GM23338 (cell line): ENCODE results near the gene SRP68. TPM values are rescaled to one million over a fixed set of nuclear protein-coding genes. Genes with fewer than 3 reads are reported as not detected.

ENCODE experiments used
- ATAC-seq: fragments of 200-7000 bp; cut with Tn5 transposase; 3 replicates; pipeline ENCODE4 v1.9.1; 2020
- DNase-seq: peaks from one replicate; pipeline ENCODE4 v3.0.0-alpha.2; 2015; ENCODE audit warnings: low spot score
- H2AFZ ChIP-seq: fragments of 200-600 bp; sonication (generic); 2 replicates; pipeline ENCODE4 v1.8.0; 2016; ENCODE audit warnings: antibody characterized with exemption, mild to moderate bottlenecking, moderate library complexity
- H3F3A ChIP-seq: fragments of 200-600 bp; sonication (generic); replicated peaks from 2 replicates; pipeline ENCODE4 v1.8.0; 2017; ENCODE audit warnings: antibody characterized with exemption, mixed run types, low read depth
- H3K27ac ChIP-seq: fragments of 200-600 bp; sonication (generic); 2 replicates; pipeline ENCODE4 v1.6.1; 2016; ENCODE audit warnings: low read depth
- H3K27me3 ChIP-seq: fragments of 200-600 bp; sonication (generic); 2 replicates; pipeline ENCODE4 v1.8.0; 2016; ENCODE audit warnings: mild to moderate bottlenecking, mixed run types, moderate library complexity; ENCODE audit not compliant: insufficient read depth
- H3K36me3 ChIP-seq: fragments of 200-600 bp; sonication (generic); 2 replicates; pipeline ENCODE4 v1.8.0; 2016; ENCODE audit warnings: mild to moderate bottlenecking; ENCODE audit not compliant: insufficient read depth
- H3K4me1 ChIP-seq: fragments of 200-600 bp; sonication (generic); 2 replicates; pipeline ENCODE4 v1.8.0; 2016; ENCODE audit warnings: mild to moderate bottlenecking, moderate library complexity; ENCODE audit not compliant: insufficient read depth
- H3K4me2 ChIP-seq: fragments of 200-600 bp; sonication (generic); 2 replicates; pipeline ENCODE4 v1.7.1; 2017; ENCODE audit warnings: mixed run types
- H3K4me3 ChIP-seq: fragments of 200-600 bp; sonication (generic); 2 replicates; pipeline ENCODE4 v1.6.1; 2016; ENCODE audit warnings: mixed run types
- H3K79me2 ChIP-seq: fragments of 200-600 bp; sonication (generic); replicated peaks from 2 replicates; pipeline ENCODE4 v1.8.0; 2017; ENCODE audit warnings: mild to moderate bottlenecking; ENCODE audit not compliant: insufficient read depth
- H3K9me2 ChIP-seq: fragments of 200-600 bp; sonication (generic); 2 replicates; pipeline ENCODE4 v1.8.0; 2017; ENCODE audit not compliant: insufficient read depth
- H4K20me1 ChIP-seq: fragments of 200-600 bp; sonication (generic); replicated peaks from 2 replicates; pipeline ENCODE4 v1.8.0; 2017; ENCODE audit warnings: mild to moderate bottlenecking; ENCODE audit not compliant: insufficient read depth
- H3K27ac Mint-ChIP-seq: 2 replicates; pipeline ENCODE4 v1.8.0; 2020; ENCODE audit warnings: inconsistent platforms, mild to moderate bottlenecking, moderate library complexity, mixed read lengths
- H3K27me3 Mint-ChIP-seq: 3 replicates; pipeline ENCODE4 v1.8.0; 2022; ENCODE audit warnings: low read depth, mild to moderate bottlenecking, moderate library complexity, mixed read lengths, inconsistent platforms; ENCODE audit not compliant: insufficient read depth, poor library complexity
- H3K36me3 Mint-ChIP-seq: 3 replicates; pipeline ENCODE4 v1.8.0; 2021; ENCODE audit warnings: low read depth, mild to moderate bottlenecking, inconsistent platforms, moderate library complexity, mixed read lengths
- H3K4me1 Mint-ChIP-seq: 3 replicates; pipeline ENCODE4 v1.8.0; 2020; ENCODE audit warnings: mild to moderate bottlenecking, inconsistent platforms, mixed read lengths
- H3K4me3 Mint-ChIP-seq: 3 replicates; pipeline ENCODE4 v1.8.0; 2021; ENCODE audit warnings: moderate library complexity, mild to moderate bottlenecking, inconsistent platforms, mixed read lengths
- H3K9me3 Mint-ChIP-seq: 3 replicates; pipeline ENCODE4 v1.8.0; 2020; ENCODE audit warnings: moderate library complexity, mild to moderate bottlenecking, inconsistent platforms, mixed read lengths
- CREB1 ChIP-seq: fragments of 250-450 bp; sonication (Bioruptor Pico); IDR thresholded peaks from 2 replicates; pipeline ENCODE4 v1.5.0; 2020; ENCODE audit warnings: low read depth, mild to moderate bottlenecking, moderate library complexity
- EZH2 ChIP-seq: fragments of 200-600 bp; sonication (generic); IDR thresholded peaks from one replicate; pipeline ENCODE4 v1.8.0; 2017; ENCODE audit warnings: antibody characterized with exemption, mild to moderate bottlenecking, low read depth; ENCODE audit not compliant: unreplicated experiment
- EZH2phosphoT487 ChIP-seq: fragments of 200-600 bp; sonication (generic); IDR thresholded peaks from one replicate; pipeline ENCODE4 v1.8.1; 2018; ENCODE audit warnings: antibody characterized with exemption; ENCODE audit not compliant: unreplicated experiment
- JUNB ChIP-seq: IDR thresholded peaks from one replicate; pipeline ENCODE4 v1.6.1; 2016; ENCODE audit warnings: antibody characterized with exemption; ENCODE audit not compliant: unreplicated experiment
- NANOG ChIP-seq: IDR thresholded peaks from 2 replicates; pipeline ENCODE4 v1.6.1; 2016; ENCODE audit warnings: antibody characterized with exemption, borderline replicate concordance
- POLR2AphosphoS5 ChIP-seq: IDR thresholded peaks from 2 replicates; pipeline ENCODE4 v1.6.1; 2016; ENCODE audit warnings: antibody characterized with exemption, low read depth
- STAT1 ChIP-seq: IDR thresholded peaks from one replicate; pipeline ENCODE4 v1.6.1; 2016; ENCODE audit warnings: antibody characterized with exemption; ENCODE audit not compliant: unreplicated experiment
- ZNF114 ChIP-seq: fragments of 250-450 bp; sonication (Bioruptor Pico); IDR thresholded peaks from 2 replicates; pipeline ENCODE4 v1.5.0; 2020; ENCODE audit warnings: mild to moderate bottlenecking, moderate library complexity
- ZNF331 ChIP-seq: fragments of 250-450 bp; sonication (Bioruptor Pico); IDR thresholded peaks from 2 replicates; pipeline ENCODE4 v1.5.0; 2020; ENCODE audit warnings: low read depth, mild to moderate bottlenecking, moderate library complexity
- polyA plus RNA-seq: library from polyadenylated mRNA; unstranded; fragments of >200 nt; fragmentation: Nextera tagmentation; extraction: Ambion mirVana; gene quantifications from 2 replicates; pipeline ENCODE4 v1.2.1, GENCODE V29; 2016
- total RNA-seq: library from RNA; depleted of rRNA; stranded (reverse); fragments of >200 nt; shearing (Covaris generic); gene quantifications from 2 replicates; pipeline ENCODE4 v1.2.3, GENCODE V29; 2014
- TF ChIP-seq, protein P1 (sequence below): fragments of 250-450 bp; sonication (Bioruptor Pico); IDR thresholded peaks from 2 replicates; pipeline ENCODE4 v1.5.0; 2020; ENCODE audit warnings: mild to moderate bottlenecking, moderate library complexity
- TF ChIP-seq, protein P2 (sequence below): IDR thresholded peaks from one replicate; pipeline ENCODE4 v1.6.1; 2018; ENCODE audit warnings: antibody characterized with exemption; ENCODE audit not compliant: unreplicated experiment
- TF ChIP-seq, protein P3 (sequence below), 2 experiments: fragments of 200-600 bp in 1 of 2; sonication (generic) in 1 of 2; conservative IDR thresholded peaks; 2 replicates each; pipeline versions ENCODE4 v1.5.1 to v1.6.1; 2016 to 2017; ENCODE audit warnings: antibody characterized with exemption in 2 of 2, low read depth in 2 of 2, mild to moderate bottlenecking in 2 of 2, moderate library complexity in 1 of 2
- TF ChIP-seq, protein P4 (sequence below): IDR thresholded peaks from 2 replicates; pipeline ENCODE4 v1.6.1; 2016; ENCODE audit warnings: antibody characterized with exemption

SRP68 gene
- total and polyA plus RNA-seq, 2 experiments from 2014 or later: 30.7 to 62.8 TPM

DNA sequence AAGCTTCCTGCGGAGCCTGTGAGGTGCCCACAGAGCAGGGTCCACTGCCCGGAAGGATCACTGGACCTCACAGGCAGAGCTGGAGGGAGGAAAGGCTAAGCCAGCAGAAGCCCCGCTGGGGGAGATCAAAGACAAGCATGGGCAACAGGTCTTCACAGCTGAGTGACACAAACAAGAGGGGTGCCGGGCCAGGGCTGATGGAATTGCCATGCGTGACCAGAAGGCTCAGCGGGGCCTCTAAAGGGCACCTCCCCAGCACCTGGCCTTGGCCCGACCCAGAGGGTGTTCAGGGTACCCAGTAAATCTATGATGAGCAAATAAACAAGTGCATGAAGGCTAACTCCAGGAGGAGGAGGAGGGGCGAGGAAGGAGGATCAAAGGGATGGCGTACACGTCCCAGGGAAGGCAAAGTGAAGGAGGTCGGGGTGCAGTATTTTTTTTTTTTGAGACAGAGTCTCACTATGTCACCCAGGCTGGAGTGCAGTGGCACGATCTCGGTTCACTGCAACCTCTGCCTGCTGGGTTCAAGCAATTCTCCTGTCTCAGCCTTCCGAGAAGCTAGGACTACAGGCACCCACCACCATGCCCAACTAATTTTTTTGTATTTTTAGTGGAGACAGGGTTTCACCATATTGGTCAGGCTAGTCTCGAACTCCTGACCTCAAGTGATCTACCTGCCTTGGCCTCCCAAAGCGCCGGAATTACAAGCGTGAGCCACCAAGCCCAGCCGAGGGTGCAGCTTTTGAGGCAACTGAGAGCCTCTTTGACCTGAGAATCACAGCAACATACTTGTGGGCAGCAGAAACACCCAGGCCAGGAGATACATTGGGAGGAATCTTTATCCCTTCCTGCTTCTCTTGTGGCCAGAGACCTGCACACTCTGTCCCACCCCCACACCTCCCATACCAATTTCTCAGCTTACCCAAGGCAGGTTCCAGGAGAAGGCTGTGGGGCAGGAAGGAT is 47.4 kb upstream of the SRP68 start:
- Mint-ChIP-seq H3K4me3 (no peak overlapping the region; the same call in 2 of the 3 replicates), H3K4me1 (peaks cover 21% of the 10 kb centered on the region)
- peak overlapping the region; percentile 68; the same call in 1 of the 2 replicates for H3K4me2 ChIP-seq

More for the DNA sequence above, 47.4 kb upstream of the SRP68 start:
- Histone ChIP-seq H3K27ac (no peak overlapping the region), H2AFZ (peak overlapping the region; percentile 81), H3K4me3 (no peak overlapping the region), H3K36me3 (no peaks in the 10 kb centered on the region), H3K79me2 (no peaks in the 10 kb centered on the region), H3F3A (peaks cover 11% of the 10 kb centered on the region), H3K4me1 (peaks cover 29% of the 10 kb centered on the region; the same call in 1 of the 2 replicates), H3K27me3 (0 out of 2 replicates have a peak, but pooled peaks cover 4% of the 10 kb centered on the region), H4K20me1 (no peaks in the 10 kb centered on the region), H3K9me2 (no peaks in the 10 kb centered on the region)
- Mint-ChIP-seq H3K27ac (no peak overlapping the region; the same call in 1 of the 2 replicates), H3K36me3 (no peaks in the 10 kb centered on the region), H3K9me3 (no peaks in the 10 kb centered on the region; the same call in 2 of the 3 replicates), H3K27me3 (peaks cover 19% of the 10 kb centered on the region)
- TF ChIP-seq, protein P1, sequence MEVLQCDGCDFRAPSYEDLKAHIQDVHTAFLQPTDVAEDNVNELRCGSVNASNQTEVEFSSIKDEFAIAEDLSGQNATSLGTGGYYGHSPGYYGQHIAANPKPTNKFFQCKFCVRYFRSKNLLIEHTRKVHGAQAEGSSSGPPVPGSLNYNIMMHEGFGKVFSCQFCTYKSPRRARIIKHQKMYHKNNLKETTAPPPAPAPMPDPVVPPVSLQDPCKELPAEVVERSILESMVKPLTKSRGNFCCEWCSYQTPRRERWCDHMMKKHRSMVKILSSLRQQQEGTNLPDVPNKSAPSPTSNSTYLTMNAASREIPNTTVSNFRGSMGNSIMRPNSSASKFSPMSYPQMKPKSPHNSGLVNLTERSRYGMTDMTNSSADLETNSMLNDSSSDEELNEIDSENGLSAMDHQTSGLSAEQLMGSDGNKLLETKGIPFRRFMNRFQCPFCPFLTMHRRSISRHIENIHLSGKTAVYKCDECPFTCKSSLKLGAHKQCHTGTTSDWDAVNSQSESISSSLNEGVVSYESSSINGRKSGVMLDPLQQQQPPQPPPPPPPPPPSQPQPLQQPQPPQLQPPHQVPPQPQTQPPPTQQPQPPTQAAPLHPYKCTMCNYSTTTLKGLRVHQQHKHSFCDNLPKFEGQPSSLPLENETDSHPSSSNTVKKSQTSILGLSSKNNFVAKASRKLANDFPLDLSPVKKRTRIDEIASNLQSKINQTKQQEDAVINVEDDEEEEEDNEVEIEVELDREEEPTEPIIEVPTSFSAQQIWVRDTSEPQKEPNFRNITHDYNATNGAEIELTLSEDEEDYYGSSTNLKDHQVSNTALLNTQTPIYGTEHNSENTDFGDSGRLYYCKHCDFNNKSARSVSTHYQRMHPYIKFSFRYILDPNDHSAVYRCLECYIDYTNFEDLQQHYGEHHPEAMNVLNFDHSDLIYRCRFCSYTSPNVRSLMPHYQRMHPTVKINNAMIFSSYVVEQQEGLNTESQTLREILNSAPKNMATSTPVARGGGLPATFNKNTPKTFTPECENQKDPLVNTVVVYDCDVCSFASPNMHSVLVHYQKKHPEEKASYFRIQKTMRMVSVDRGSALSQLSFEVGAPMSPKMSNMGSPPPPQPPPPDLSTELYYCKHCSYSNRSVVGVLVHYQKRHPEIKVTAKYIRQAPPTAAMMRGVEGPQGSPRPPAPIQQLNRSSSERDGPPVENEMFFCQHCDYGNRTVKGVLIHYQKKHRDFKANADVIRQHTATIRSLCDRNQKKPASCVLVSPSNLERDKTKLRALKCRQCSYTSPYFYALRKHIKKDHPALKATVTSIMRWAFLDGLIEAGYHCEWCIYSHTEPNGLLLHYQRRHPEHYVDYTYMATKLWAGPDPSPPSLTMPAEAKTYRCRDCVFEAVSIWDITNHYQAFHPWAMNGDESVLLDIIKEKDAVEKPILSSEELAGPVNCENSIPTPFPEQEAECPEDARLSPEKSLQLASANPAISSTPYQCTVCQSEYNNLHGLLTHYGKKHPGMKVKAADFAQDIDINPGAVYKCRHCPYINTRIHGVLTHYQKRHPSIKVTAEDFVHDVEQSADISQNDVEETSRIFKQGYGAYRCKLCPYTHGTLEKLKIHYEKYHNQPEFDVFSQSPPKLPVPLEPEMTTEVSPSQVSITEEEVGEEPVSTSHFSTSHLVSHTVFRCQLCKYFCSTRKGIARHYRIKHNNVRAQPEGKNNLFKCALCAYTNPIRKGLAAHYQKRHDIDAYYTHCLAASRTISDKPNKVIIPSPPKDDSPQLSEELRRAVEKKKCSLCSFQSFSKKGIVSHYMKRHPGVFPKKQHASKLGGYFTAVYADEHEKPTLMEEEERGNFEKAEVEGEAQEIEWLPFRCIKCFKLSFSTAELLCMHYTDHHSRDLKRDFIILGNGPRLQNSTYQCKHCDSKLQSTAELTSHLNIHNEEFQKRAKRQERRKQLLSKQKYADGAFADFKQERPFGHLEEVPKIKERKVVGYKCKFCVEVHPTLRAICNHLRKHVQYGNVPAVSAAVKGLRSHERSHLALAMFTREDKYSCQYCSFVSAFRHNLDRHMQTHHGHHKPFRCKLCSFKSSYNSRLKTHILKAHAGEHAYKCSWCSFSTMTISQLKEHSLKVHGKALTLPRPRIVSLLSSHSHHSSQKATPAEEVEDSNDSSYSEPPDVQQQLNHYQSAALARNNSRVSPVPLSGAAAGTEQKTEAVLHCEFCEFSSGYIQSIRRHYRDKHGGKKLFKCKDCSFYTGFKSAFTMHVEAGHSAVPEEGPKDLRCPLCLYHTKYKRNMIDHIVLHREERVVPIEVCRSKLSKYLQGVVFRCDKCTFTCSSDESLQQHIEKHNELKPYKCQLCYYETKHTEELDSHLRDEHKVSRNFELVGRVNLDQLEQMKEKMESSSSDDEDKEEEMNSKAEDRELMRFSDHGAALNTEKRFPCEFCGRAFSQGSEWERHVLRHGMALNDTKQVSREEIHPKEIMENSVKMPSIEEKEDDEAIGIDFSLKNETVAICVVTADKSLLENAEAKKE (CRISPR knock-in tag): no peak
- TF ChIP-seq, protein P2, sequence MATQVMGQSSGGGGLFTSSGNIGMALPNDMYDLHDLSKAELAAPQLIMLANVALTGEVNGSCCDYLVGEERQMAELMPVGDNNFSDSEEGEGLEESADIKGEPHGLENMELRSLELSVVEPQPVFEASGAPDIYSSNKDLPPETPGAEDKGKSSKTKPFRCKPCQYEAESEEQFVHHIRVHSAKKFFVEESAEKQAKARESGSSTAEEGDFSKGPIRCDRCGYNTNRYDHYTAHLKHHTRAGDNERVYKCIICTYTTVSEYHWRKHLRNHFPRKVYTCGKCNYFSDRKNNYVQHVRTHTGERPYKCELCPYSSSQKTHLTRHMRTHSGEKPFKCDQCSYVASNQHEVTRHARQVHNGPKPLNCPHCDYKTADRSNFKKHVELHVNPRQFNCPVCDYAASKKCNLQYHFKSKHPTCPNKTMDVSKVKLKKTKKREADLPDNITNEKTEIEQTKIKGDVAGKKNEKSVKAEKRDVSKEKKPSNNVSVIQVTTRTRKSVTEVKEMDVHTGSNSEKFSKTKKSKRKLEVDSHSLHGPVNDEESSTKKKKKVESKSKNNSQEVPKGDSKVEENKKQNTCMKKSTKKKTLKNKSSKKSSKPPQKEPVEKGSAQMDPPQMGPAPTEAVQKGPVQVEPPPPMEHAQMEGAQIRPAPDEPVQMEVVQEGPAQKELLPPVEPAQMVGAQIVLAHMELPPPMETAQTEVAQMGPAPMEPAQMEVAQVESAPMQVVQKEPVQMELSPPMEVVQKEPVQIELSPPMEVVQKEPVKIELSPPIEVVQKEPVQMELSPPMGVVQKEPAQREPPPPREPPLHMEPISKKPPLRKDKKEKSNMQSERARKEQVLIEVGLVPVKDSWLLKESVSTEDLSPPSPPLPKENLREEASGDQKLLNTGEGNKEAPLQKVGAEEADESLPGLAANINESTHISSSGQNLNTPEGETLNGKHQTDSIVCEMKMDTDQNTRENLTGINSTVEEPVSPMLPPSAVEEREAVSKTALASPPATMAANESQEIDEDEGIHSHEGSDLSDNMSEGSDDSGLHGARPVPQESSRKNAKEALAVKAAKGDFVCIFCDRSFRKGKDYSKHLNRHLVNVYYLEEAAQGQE: no peak
- no peak for TF ChIP-seq ZNF331 (CRISPR knock-in tag)
- no peak for TF ChIP-seq ZNF114
- TF ChIP-seq, protein P3, sequence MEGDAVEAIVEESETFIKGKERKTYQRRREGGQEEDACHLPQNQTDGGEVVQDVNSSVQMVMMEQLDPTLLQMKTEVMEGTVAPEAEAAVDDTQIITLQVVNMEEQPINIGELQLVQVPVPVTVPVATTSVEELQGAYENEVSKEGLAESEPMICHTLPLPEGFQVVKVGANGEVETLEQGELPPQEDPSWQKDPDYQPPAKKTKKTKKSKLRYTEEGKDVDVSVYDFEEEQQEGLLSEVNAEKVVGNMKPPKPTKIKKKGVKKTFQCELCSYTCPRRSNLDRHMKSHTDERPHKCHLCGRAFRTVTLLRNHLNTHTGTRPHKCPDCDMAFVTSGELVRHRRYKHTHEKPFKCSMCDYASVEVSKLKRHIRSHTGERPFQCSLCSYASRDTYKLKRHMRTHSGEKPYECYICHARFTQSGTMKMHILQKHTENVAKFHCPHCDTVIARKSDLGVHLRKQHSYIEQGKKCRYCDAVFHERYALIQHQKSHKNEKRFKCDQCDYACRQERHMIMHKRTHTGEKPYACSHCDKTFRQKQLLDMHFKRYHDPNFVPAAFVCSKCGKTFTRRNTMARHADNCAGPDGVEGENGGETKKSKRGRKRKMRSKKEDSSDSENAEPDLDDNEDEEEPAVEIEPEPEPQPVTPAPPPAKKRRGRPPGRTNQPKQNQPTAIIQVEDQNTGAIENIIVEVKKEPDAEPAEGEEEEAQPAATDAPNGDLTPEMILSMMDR (conservative IDR thresholded peaks at IDR 0.05; ENCODE audit: low read depth in 2 of 2): no peak
- TF ChIP-seq, protein P4, sequence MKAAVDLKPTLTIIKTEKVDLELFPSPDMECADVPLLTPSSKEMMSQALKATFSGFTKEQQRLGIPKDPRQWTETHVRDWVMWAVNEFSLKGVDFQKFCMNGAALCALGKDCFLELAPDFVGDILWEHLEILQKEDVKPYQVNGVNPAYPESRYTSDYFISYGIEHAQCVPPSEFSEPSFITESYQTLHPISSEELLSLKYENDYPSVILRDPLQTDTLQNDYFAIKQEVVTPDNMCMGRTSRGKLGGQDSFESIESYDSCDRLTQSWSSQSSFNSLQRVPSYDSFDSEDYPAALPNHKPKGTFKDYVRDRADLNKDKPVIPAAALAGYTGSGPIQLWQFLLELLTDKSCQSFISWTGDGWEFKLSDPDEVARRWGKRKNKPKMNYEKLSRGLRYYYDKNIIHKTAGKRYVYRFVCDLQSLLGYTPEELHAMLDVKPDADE: no peak
- TF ChIP-seq EZH2: no peak
- no peak for TF ChIP-seq EZH2phosphoT487
- no peak for TF ChIP-seq JUNB
- TF ChIP-seq STAT1: no peak
- no peak for TF ChIP-seq NANOG
- TF ChIP-seq CREB1: no peak
- TF ChIP-seq POLR2AphosphoS5: no peak
- no peak for DNase-seq
- no peak for ATAC-seq
